ENCODE measurements around the gene VMAC. TPM values are rescaled to one million over a fixed set of nuclear protein-coding genes. Genes with fewer than 3 reads are reported as not detected.
"Not testable (repeated sequence)": the region's sequence is repeated elsewhere in the genome, so short reads cannot be mapped to it uniquely, and the experiment has no call there.

VMAC gene
- polyA plus RNA-seq, 1 donor (not counting 4 experiments of a cell fraction or from before 2014, with no cell fraction given) = 2.2 TPM

GRCh38 chr19:5881543-5882299, 23.0 kb upstream of the VMAC start:
- no peak overlapping the region for H2AFZ ChIP-seq (ENCODE audit: control insufficient read depth, low read length)
- peaks cover 7% of the 10 kb centered on the region for H3K4me1 ChIP-seq (ENCODE audit: control insufficient read depth, extremely low read depth, insufficient read depth, low read length)
- peaks cover 9% of the 10 kb centered on the region for H3K27me3 ChIP-seq (ENCODE audit: control insufficient read depth, extremely low read depth, insufficient read depth, low read length)
- H3K79me2 ChIP-seq (ENCODE audit: control insufficient read depth, insufficient read depth, low read length) = no peaks in the 10 kb centered on the region
- no peaks in the 10 kb centered on the region for H3K9me1 ChIP-seq (ENCODE audit: control insufficient read depth, extremely low read depth, insufficient read depth, low read length)
- no peak overlapping the region for H3K9ac ChIP-seq (ENCODE audit: control insufficient read depth, extremely low read depth, insufficient read depth, low read length)
- H3K36me3 ChIP-seq (ENCODE audit: control insufficient read depth in 2 of 2, extremely low read depth in 1 of 2, insufficient read depth in 2 of 2, low read length in 2 of 2) = no peaks in the 10 kb centered on the region
- H3K9me3 ChIP-seq (ENCODE audit: control insufficient read depth, low read depth, low read length) = no peaks in the 10 kb centered on the region
- H3K4me2 ChIP-seq (ENCODE audit: control insufficient read depth, extremely low read depth, insufficient read depth, low read depth, low read length) = no peak overlapping the region
- FAIRE-seq (no peak), DNase-seq (ENCODE audit: low read depth, low spot score) (no peak)
- dilution Hi-C loops (cut with MboI; ENCODE audit: extremely low pct_ligation_motif_present, low sequenced_read_pairs) = no loop called here
- H3K4me3 ChIP-seq (ENCODE audit: control insufficient read depth in 2 of 3, extremely low read depth in 1 of 3, insufficient read depth in 2 of 3, low read depth in 1 of 3, low read length in 3 of 3) = no peak overlapping the region
- TF ChIP-seq, protein P1, sequence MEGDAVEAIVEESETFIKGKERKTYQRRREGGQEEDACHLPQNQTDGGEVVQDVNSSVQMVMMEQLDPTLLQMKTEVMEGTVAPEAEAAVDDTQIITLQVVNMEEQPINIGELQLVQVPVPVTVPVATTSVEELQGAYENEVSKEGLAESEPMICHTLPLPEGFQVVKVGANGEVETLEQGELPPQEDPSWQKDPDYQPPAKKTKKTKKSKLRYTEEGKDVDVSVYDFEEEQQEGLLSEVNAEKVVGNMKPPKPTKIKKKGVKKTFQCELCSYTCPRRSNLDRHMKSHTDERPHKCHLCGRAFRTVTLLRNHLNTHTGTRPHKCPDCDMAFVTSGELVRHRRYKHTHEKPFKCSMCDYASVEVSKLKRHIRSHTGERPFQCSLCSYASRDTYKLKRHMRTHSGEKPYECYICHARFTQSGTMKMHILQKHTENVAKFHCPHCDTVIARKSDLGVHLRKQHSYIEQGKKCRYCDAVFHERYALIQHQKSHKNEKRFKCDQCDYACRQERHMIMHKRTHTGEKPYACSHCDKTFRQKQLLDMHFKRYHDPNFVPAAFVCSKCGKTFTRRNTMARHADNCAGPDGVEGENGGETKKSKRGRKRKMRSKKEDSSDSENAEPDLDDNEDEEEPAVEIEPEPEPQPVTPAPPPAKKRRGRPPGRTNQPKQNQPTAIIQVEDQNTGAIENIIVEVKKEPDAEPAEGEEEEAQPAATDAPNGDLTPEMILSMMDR (optimal IDR thresholded peaks at IDR 0.05 in 1 of 3, IDR thresholded peaks at IDR 0.05 in 1 of 3, conservative IDR thresholded peaks at IDR 0.05 in 1 of 3; ENCODE audit: extremely low read depth in 1 of 3, insufficient read depth in 2 of 3, low read length in 3 of 3) = no peak
- no peak for TF ChIP-seq EZH2 (IDR thresholded peaks at IDR 0.05; ENCODE audit: low read length)
- H4K20me1 ChIP-seq (ENCODE audit: control insufficient read depth, extremely low read depth, insufficient read depth, low read length) = no peaks in the 10 kb centered on the region
- H3K27ac ChIP-seq (ENCODE audit: control insufficient read depth, insufficient read depth, low read length) = no peak overlapping the region

- Histone ChIP-seq H3K27ac (ENCODE audit: control insufficient read depth, insufficient read depth, low read length) (no peak overlapping the region), H3K4me3 (ENCODE audit: control insufficient read depth in 2 of 3, extremely low read depth in 1 of 3, insufficient read depth in 2 of 3, low read depth in 1 of 3, low read length in 3 of 3) (no peak overlapping the region), H3K36me3 (ENCODE audit: control insufficient read depth in 2 of 2, extremely low read depth in 1 of 2, insufficient read depth in 2 of 2, low read length in 2 of 2) (no peaks in the 10 kb centered on the region), H3K27me3 (ENCODE audit: control insufficient read depth, extremely low read depth, insufficient read depth, low read length) (peaks cover 9% of the 10 kb centered on the region), H3K4me1 (ENCODE audit: control insufficient read depth, extremely low read depth, insufficient read depth, low read length) (peaks cover 7% of the 10 kb centered on the region), H2AFZ (ENCODE audit: control insufficient read depth, low read length) (no peak overlapping the region), H3K79me2 (ENCODE audit: control insufficient read depth, insufficient read depth, low read length) (no peaks in the 10 kb centered on the region), H3K9me1 (ENCODE audit: control insufficient read depth, extremely low read depth, insufficient read depth, low read length) (no peaks in the 10 kb centered on the region), H3K4me2 (ENCODE audit: control insufficient read depth, extremely low read depth, insufficient read depth, low read depth, low read length) (no peak overlapping the region), H4K20me1 (ENCODE audit: control insufficient read depth, extremely low read depth, insufficient read depth, low read length) (no peaks in the 10 kb centered on the region), H3K9me3 (ENCODE audit: control insufficient read depth, low read depth, low read length) (no peaks in the 10 kb centered on the region), H3K9ac (ENCODE audit: control insufficient read depth, extremely low read depth, insufficient read depth, low read length) (no peak overlapping the region)
- DNase-seq (ENCODE audit: low read depth, low spot score) = no peak
- dilution Hi-C loops (cut with MboI; ENCODE audit: extremely low pct_ligation_motif_present, low sequenced_read_pairs) = no loop called here
- no peak for TF ChIP-seq EZH2 (IDR thresholded peaks at IDR 0.05; ENCODE audit: low read length)
- TF ChIP-seq, protein P1 (optimal IDR thresholded peaks at IDR 0.05 in 1 of 3, IDR thresholded peaks at IDR 0.05 in 1 of 3, conservative IDR thresholded peaks at IDR 0.05 in 1 of 3; ENCODE audit: extremely low read depth in 1 of 3, insufficient read depth in 2 of 3, low read length in 3 of 3) = no peak
- FAIRE-seq = no peak
These were observed 22.2 kb upstream of the VMAC start for GRCh38 chr19:5882421-5882968.

GRCh38 chr19:5883157-5883873, 21.4 kb upstream of the VMAC start:
- H3K27ac ChIP-seq (ENCODE audit: control insufficient read depth, insufficient read depth, low read length); DNase-seq (ENCODE audit: low read depth, low spot score); FAIRE-seq: not testable (repeated sequence)

More at GRCh38 chr19:5883157-5883873, 21.4 kb upstream of the VMAC start:
- H4K20me1 ChIP-seq (ENCODE audit: control insufficient read depth, extremely low read depth, insufficient read depth, low read length); H3K4me2 ChIP-seq (ENCODE audit: control insufficient read depth, extremely low read depth, insufficient read depth, low read depth, low read length); dilution Hi-C loops (cut with MboI; ENCODE audit: extremely low pct_ligation_motif_present, low sequenced_read_pairs); H3K9me3 ChIP-seq (ENCODE audit: control insufficient read depth, low read depth, low read length); H3K4me3 ChIP-seq (ENCODE audit: control insufficient read depth in 2 of 3, extremely low read depth in 1 of 3, insufficient read depth in 2 of 3, low read depth in 1 of 3, low read length in 3 of 3); H3K36me3 ChIP-seq (ENCODE audit: control insufficient read depth in 2 of 2, extremely low read depth in 1 of 2, insufficient read depth in 2 of 2, low read length in 2 of 2); H3K79me2 ChIP-seq (ENCODE audit: control insufficient read depth, insufficient read depth, low read length); H3K9ac ChIP-seq (ENCODE audit: control insufficient read depth, extremely low read depth, insufficient read depth, low read length); H3K27me3 ChIP-seq (ENCODE audit: control insufficient read depth, extremely low read depth, insufficient read depth, low read length); H2AFZ ChIP-seq (ENCODE audit: control insufficient read depth, low read length); H3K9me1 ChIP-seq (ENCODE audit: control insufficient read depth, extremely low read depth, insufficient read depth, low read length); H3K4me1 ChIP-seq (ENCODE audit: control insufficient read depth, extremely low read depth, insufficient read depth, low read length): not testable (repeated sequence)
